Stimulated activated CD8-positive, alpha-beta memory T cell treated with anti-CD3 and anti-CD28 coated beads, Interleukin-2, amount 100 ng/mL, for 48 hours (primary cell): ENCODE data around the gene AKAP6.

Experiments used
- DNase-seq, 2 donors: peaks; one replicate each; pipeline ENCODE4 v3.0.0-alpha.2; 2020; ENCODE audit warnings: low read depth in 2 of 2

The AKAP6 gene

DNA sequence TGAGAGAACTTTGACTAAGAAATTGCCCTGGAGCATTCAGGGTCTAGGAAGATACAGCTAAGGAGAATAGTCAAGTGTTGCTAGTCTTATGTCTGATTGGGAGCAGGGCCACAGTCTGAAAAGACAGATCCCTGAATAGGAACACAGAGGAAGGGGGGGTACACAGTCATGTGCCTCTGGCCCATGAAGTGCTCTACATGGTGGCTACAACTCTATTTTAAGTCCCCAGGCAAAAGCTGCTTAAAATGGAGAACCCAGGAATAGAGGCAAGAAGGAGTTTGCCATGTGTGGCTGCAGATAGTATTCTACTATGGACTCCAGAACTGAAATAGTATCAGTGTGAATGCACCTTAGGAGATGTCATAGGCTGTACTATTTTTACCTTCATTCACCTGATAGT is 491.6 kb downstream of the AKAP6 start:
- DNase-seq: no peak

DNA sequence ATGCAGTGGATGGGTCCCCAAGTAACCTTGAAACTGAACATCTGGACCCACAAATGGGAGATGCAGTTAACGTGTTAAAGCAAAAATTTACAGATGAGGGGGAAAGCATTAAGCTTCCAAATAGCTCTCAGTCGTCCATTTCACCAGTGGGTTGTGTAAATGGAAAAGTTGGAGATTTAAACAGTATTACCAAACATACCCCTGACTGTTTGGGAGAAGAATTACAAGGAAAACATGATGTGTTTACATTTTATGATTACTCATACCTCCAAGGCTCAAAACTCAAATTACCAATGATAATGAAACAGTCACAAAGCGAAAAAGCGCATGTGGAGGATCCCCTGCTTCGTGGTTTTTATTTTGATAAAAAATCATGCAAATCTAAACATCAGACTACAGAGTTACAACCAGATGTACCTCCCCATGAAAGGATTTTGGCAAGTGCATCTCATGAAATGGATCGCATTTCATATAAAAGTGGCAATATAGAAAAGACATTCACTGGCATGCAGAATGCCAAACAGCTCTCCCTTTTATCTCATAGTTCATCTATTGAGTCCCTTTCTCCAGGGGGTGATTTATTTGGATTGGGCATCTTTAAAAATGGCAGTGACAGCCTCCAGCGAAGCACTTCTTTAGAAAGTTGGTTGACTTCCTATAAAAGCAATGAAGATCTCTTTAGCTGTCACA is 493.0 kb downstream of the AKAP6 start:
- DNase-seq: no peak

DNA sequence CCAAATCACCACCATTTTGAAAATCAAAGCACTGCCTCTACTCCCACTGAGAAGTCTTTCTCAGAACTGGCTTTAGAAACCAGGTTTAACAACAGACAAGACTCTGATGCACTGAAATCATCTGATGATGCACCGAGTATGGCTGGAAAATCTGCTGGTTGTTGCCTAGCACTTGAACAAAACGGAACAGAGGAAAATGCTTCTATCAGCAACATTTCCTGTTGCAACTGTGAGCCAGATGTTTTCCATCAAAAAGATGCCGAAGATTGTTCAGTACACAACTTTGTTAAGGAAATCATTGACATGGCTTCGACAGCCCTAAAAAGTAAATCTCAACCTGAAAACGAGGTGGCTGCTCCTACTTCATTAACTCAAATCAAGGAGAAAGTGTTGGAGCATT is 494.6 kb downstream of the AKAP6 start:
- DNase-seq: no peak

DNA sequence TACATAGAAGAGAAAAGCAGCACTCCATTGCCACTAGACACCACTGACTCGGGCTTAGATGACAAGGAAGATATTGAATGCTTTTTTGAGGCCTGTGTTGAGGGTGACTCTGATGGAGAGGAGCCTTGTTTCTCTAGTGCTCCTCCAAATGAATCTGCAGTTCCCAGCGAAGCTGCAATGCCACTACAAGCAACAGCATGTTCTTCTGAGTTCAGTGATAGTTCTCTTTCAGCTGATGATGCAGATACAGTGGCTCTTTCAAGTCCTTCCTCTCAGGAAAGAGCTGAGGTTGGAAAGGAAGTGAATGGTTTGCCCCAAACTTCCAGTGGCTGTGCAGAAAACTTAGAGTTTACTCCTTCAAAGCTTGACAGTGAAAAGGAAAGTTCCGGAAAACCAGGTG is 495.1 kb downstream of the AKAP6 start:
- DNase-seq: no peak

DNA sequence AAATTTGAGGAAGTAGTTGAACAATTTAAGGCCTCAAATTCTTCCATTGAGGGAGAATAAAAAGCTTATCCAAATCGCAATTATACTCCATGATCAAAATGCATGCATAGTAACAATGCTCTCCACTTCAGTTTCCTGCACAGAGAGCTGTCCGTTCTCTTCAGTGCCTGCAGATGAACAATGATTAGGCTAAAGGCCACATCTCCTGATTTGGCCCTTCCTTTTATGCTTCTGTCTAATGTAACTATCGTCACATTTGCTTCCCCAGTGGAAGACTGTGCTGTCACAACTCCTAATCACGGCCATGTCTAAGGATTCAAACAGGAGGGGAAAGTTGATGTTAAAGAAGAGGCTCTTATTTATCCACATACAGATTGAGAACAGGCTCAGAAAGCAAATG is 496.0 kb downstream of the AKAP6 start:
- no peak for DNase-seq

DNA sequence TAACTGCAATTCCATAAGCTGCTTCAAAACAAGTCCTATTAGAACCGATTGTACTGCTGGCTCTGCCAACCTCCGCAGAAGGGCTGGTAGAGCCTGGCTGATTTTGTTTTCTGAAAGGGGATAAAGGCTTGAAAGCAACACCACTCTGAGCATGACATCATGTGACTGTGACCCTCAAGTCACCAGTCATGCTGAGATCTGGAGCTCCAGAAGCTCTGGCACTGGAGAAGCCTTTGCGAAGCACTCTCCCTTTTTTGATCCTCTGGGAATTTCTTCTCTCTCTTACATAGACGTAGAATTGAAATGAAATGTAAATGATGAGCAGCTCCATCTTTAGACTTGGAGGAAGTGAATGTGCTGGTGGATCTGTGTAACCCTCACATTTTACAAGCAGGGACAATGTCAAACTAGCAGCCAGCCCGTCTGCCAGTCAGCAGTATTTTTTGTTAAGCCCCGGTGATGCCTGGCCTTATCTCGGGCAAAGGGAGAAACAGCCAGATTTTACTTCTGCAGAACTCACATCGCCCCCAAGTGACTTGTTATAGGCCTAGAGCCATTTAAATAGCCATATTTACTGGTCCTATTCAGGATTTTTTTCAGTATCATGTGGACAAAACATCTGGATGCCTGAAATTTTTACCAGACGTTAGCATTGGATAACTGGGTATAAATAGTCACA is 497.4 kb downstream of the AKAP6 start:
- no peak for DNase-seq

DNA sequence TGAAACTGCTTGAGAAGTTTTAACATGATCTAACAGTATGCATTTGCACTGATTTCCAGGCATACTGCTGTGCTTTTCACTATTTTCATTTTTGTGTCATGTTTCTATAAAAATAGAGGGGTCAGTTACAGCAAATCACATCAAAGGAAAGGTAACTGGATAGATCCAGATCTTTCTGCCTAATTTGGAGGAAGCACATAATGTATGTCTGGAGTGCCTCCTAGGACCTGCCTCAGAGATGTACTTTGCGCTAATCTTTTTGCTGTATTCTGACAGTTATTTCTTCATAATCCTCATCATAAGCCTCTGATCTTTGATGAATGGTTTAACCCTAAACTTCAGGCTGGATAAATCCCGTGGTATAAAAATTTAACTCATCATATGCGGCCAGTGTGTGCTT is 498.4 kb downstream of the AKAP6 start:
- no peak for DNase-seq

DNA sequence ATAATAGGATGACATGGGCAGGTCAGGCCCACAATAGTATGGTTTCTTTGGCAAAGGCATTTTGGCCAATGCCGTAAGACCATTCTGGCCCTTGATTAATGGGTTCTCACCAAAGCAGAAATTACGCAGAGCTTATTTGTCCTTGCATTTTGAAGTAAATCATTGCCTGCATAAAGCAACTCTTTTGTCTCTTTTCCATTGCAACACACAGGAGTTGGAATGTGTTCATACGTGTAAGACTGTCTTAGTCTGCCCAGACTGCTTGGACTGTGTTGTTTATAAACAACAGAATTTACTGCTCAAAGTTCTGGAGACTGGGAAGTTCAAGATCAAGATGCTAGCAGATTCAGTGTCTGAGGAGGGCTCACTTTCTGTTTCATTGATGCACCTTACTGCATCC is 506.8 kb downstream of the AKAP6 start:
- no peak for DNase-seq

DNA sequence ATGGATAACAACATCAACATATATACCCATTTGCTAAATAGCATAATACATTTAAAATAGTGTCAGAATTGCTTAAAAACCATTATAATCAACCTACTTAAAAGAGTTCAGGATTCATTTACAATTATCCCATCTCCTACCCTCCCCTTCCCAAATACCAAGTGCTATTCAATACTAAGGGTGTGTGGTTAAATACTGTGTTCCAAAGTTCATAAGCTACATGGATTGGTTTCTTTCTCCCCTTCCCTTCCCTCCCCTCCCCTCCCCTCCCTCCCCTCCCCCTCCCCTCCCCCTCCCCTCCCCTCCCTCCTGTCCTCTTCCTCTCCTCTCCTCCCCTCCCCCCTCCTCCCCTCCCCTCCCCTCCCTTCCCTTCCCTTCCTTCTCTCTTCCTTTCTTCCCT is 512.6 kb downstream of the AKAP6 start:
- no peak for DNase-seq

DNA sequence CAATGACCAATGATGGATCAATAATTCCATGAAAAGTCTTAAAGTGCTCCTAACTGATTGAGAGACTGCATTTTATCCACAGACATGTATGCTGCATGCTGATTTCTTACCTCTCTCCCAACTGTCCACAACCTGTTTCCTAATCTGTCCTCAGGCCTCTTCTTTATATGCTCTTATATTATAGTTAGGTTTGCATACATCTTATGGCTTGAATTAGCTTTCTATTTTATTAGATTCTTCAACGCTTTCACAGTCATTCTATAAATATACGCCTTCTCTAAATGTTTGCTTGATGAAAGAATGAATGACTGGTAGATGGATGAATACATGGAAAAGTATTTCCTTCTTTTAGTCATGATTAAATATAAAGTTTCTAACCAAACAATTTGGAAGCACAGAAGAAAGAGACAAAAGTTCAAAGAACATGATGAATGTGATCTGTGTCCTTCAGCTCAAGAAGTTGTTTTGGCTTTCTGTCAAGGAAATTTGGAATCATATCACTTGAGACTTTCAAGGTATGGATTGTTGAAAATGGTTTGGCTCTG is 517.8 kb downstream of the AKAP6 start:
- no peak for DNase-seq

DNA sequence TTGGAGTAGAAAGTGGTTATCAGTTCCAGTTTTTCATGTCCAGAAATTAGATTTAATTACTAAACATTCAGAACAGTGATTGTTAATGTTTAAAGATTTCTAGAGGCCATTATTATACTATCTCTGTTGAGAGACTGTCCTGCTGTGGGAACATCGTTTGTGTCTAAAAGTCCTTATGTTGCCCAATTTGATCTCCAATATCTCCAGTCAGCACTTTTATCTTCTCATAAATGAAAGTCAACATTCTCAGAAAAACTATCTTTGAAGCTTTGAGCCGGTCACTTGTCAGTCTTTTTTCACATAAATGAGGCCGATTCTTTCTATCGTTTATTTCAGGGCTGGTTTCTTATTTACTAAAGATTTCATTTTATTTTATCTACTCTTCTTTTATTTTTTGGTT is 518.8 kb downstream of the AKAP6 start:
- no peak for DNase-seq

DNA sequence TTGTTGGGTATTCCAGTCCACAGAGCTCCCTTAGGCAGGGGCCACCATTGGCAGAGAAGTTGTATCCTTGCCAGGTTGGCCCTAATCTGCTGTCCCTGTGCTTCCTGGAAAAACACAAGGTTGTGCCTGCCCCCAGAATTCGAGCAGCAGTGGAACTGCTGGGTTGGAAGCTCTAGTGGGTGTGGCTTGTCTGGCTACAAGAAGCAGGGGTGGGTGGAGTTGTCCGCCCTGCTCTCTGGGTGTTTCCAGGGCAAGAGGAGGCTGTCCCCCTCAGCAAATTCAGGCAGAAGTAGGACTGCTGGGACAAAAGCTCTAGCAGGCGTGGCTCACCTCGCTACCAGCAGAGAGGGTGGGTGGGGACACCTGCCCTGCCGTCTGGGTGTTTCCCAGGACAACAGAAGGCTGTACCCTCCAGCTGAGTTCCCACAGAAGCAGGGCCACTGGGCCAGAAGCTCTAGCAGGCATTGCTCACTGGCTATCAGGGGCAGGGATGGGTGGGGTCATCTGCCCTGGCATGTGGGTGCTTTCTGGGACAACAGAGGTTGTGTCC is 536.8 kb downstream of the AKAP6 start:
- no peak for DNase-seq

DNA sequence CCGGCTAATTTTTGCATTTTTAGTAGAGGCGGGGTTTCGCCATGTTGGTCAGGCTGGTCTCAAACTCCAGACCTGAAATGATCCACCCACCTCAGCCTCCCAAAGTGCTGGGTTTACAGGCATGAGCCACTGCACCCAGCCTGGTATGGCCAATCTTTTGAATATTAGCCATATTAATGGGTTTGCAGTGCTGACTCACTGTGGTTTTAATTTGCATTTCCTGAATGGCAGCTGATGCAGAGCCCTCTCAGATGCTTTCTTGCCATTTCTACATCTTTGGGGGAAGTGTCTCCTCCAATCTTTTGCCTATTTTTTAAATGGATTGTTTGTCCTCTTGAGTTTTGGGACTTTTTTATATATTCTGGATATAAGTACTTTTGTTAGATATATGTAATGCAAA is 554.1 kb downstream of the AKAP6 start:
- DNase-seq: no peak
